HG02885 (cell line): ENCODE data around the gene KCNMB1.
A peak's percentile ranks its signal among the peaks of the same experiment; 100 is the strongest.

ENCODE experiments used
- ATAC-seq: cut with Tn5 transposase; IDR thresholded peaks from one replicate; pipeline ENCODE4 v1.9.1; 2021; ENCODE audit warnings: mild to moderate bottlenecking; ENCODE audit not compliant: unreplicated experiment, poor library complexity

KCNMB1 gene

GRCh38 chr5:170388818-170389549, at the start of gene KCNMB1:
Gene KCNMB1 (minus strand): TSS chr5:170389367. CDS start chr5:170385447, 3,920 bp downstream.
- ATAC-seq, result no peak

DNA sequence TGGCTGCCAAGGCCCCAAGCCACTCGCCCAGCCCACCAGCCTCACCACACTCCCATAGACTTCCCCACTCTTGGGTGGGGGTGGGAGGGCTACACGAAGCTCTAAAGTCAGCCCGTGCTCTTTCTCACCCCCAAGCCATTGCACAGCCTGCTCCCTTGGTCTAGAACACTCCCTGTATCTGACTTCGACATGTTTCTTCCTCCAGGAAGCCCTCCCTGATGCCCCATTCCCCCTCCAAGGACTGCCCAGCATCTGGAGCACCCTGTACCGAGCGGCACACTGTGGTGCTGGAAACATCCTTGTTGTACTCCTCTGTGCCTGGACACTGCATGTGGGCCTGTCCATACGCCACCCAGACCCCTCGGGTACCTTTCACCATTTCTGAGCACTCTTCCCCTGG, 49.4 kb upstream of the KCNMB1 start:
- ATAC-seq, result no peak

GRCh38 chr5:170437621-170438375, 48.6 kb upstream of the KCNMB1 start:
- no peak for ATAC-seq

DNA sequence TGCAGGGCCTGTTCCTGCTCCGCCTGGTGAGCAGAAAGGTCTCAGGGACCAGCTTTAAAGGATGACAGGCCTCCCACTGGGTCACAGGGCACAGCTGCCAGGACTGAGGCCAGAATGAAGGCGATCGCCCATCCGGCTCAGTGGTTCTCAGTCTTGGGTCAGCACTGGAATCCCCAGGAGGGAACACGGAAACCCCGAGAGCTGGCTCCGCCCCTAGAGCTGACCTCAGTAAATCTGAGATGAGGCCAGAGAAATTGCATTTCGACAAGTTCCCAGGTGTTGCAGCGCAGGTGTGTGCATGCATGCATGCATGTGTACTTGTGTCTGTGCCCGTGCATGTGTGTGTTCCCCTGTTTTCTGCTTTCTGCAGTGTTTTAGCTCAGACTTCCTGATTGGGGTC, 47.2 kb upstream of the KCNMB1 start:
- ATAC-seq, result no peak

DNA sequence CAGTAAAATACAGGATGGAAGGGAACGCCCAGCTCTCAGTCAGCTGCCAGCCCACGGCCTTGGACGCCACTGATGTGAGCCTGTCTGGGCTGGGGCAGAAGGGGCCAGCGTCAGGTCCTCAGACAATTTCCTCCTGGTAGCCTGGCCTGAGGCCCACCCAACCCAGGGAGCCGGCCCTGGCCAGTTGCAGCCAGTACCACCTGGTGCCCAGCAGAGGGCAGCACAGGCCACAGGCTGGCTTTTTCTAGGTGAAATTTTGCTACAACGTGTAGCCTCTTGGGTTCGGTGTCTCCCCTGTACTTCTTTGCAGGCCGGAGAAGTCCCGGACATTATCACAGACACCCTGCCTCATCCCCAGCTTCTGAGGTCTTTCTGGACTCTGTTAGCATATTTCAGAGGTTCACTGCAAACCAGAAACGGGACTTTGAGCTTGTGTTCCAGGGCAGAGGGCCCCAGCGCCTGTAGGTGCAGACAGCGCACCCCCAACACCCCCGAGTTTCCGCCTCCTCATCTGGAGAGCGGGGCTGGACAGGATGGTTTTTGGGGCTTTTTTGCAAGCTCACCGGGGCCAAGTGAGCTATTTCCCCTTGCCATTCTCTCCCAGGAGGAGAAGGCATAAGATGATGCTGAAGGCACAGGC, 45.9 kb upstream of the KCNMB1 start:
- ATAC-seq, result peak; percentile 86

- ATAC-seq, result no peak
Observed at GRCh38 chr5:170432669-170433068, 43.5 kb upstream of the KCNMB1 start.

- no peak for ATAC-seq
Observed at GRCh38 chr5:170431571-170431970, 42.4 kb upstream of the KCNMB1 start.

DNA sequence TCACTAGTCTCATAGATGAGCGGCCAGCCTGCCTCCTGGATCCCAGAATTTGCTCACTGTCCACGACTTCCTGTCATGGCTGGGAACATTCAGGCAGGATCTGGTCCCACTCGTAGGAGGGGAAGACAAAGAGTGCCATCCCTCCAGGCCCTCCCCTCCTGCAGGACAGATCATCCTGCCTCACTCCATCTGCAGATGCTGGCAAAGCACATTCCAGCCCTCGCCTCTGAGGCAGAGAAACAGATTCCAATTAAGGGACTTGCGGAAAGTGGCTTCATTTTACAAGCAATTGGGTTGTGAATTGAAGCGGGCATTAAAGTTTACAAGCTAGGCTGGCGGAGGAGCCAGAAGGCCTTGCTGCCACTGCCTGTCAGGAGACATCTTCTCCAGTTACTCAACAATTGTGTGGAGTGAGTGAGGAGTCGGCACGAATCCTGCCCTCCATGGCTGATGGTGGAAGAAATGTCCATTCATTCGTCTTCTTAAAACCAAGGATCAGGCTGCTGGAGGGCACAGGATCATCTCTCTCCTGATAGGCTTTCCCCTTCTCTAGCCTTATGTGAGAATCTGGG, 41.8 kb upstream of the KCNMB1 start:
- no peak for ATAC-seq

GRCh38 chr5:170430256-170430655, 41.1 kb upstream of the KCNMB1 start:
- no peak for ATAC-seq

GRCh38 chr5:170429014-170429413, 39.8 kb upstream of the KCNMB1 start:
- ATAC-seq, result no peak

- ATAC-seq, result no peak
Observed at GRCh38 chr5:170427672-170428236, 38.6 kb upstream of the KCNMB1 start.

DNA sequence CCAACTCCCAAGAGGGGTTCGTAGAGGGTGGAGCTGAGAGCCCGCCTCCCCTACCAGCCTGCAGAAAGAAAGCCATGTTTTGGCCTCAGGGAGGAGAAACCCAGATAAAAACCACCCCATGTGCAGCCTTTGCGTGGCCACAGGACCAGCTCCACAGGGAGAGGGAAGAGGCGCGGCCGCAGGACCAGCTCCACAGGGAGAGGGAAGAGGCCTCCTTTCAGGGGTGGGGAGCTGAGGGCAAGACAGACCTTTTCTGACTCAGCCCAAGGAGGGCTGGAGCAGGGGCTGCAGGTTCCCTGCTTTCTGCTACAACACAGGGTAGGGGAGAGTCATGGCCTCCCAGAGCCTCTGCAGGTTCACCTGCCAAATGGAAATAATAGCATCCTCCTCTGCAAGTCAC, 37.6 kb upstream of the KCNMB1 start:
- ATAC-seq, result no peak

DNA sequence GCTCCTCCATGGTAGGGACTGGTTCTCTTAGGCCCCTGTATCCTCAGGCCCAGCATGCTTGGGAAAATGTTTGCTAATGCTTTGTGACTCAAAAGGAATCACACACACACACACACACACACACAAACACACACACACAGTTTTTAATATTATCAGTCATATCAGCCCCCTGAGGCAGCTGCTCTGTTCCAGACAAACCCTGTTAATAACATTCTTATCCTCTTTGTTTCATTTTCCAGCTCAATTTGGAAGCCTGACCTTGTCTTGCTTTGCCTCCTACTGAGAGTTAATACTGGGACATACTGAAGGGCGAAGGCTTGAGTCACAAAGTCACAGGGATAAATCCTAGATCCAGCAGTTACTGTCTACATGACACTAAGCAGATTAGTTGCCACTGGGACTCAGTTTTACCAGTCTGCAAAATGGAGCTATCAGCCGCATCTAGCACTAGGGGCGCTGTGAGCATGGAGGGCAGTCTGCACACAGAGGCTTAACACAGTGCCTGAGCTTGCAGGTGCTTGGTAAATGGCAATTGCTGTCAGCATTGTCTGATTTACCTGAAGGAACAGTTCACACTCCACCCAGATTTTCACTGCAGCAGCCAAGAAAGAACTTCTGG, 37.1 kb upstream of the KCNMB1 start:
- ATAC-seq, result peak; percentile 65

DNA sequence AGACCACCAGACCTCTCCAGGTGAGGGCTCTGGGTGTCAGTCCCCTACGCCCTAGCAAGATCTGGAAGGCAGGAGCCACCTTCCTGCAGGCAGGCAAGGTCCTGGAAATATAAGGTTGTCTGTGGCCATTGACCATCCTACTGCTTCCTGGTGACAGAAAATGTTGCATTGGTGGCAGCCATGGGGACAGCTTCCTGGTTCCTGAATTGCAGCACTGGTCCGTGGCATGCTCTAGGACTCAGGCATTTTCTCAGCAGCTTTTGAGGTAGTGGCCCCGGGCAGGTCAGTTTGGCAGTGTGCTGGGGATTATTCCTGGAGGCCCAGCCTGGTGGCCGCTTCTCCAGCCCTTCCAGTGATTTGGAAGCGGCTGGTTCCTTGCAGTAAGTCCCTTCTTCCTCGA, 36.6 kb upstream of the KCNMB1 start:
- no peak for ATAC-seq

DNA sequence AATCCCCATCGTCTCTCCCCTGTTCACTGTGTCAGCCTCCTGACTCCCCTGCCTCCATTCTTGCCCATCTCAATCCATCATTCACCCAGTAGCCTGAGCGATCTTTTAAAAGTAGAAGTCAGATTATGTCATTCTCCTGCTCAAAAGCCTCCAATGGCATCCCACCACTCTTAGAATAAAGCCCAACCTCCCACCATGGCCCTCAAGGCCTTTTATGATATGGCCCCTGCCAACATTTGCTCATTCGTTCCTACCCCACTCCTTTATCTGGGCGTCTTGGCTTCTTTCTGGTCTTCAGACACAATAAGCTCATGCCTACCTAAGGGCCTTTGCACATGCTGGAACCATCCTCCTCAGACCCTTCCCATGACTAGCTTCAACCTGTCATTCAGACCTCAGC, 35.5 kb upstream of the KCNMB1 start:
- ATAC-seq, result no peak

DNA sequence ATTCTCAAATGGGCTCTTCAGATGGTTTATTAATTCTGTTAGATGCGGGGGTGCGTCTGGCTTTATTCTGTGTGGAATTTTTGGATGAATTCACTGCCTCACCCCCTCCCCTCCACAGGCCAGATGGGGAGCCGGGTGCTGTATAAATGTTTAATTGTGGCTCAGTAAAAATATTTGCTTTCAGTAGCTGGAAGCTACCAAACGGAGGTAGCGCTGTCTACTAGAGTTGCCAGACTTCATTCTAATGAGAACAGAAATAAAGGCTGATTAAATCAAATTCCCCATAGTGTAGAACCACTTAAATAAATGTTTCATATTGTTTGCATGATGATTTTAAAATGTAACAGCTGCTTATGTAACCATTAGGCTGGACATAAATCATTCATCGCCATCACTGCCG, 34.5 kb upstream of the KCNMB1 start:
- ATAC-seq, result no peak

DNA sequence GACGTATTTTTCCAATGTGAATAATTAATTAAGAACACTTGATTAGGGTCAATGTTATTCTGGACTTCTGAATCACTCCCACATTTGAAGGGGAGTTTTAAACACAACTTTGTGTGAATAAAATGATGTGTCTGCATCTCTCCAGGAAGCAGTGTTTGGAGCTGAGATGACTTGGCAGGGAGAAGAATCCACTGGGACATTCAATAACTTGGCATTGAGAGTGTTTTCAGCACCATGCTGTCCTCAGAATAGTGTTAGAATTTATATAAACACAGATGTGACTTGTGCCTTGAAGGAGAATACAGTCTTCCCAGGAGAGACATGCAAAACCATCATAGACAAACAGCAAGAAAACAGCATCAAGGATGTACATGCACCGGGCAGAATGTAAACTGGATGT, 32.7 kb upstream of the KCNMB1 start:
- no peak for ATAC-seq

- peak; percentile 74 for ATAC-seq
Observed at GRCh38 chr5:170420806-170421412, 31.7 kb upstream of the KCNMB1 start.

GRCh38 chr5:170419643-170420042, 30.5 kb upstream of the KCNMB1 start:
- no peak for ATAC-seq

DNA sequence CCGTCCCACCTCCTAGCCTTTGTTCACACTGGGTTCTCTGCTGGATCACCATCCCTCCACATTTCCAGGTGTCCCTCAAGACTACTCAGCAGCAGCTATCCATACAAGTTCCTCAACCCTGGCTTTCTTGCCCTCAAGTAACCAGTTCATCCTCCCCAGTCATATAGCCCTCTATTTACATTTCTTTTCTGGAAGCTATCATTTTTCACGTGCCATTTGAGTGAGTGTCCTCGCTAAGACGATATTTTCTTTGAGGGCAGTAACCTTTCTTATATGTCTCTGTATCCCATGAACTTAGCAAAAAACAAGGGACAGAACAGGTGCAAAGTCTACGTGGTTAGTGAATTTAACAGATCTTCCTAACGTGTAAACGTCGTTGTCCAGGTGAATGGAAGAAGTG, 29.6 kb upstream of the KCNMB1 start:
- ATAC-seq, result no peak
